Measurements from ENCODE around the gene BOLA1.
"Not testable (repeated sequence)": the region's sequence is repeated elsewhere in the genome, so short reads cannot be mapped to it uniquely, and the experiment has no call there.

The BOLA1 gene

GRCh38 chr1:149899460-149900284, at the start of gene BOLA1:
Gene BOLA1, plus strand, starts transcription at chr1:149899568. Its CDS starts 492 bp downstream, at chr1:149900060.
- peak; percentile 76 to 79 for DNase-seq (ENCODE audit: low read depth in 2 of 2)

GRCh38 chr1:149849947-149850360, 49.4 kb upstream of the BOLA1 start:
- no peak for DNase-seq (ENCODE audit: low read depth in 2 of 2)

- DNase-seq (ENCODE audit: low read depth in 2 of 2), result not testable (repeated sequence)
Measured at GRCh38 chr1:149850732-149851345, 48.5 kb upstream of the BOLA1 start.

GRCh38 chr1:149851585-149852213, 47.7 kb upstream of the BOLA1 start:
- not testable (repeated sequence) for DNase-seq (ENCODE audit: low read depth in 2 of 2)

GRCh38 chr1:149852263-149852662, 47.1 kb upstream of the BOLA1 start:
- not testable (repeated sequence) for DNase-seq (ENCODE audit: low read depth in 2 of 2)

- DNase-seq (ENCODE audit: low read depth in 2 of 2), result not testable (repeated sequence)
Measured at GRCh38 chr1:149860271-149860670, 39.1 kb upstream of the BOLA1 start.

GRCh38 chr1:149860684-149861496, 38.5 kb upstream of the BOLA1 start:
- DNase-seq (ENCODE audit: low read depth in 2 of 2), result not testable (repeated sequence)

- not testable (repeated sequence) for DNase-seq (ENCODE audit: low read depth in 2 of 2)
Measured at GRCh38 chr1:149861497-149862054, 37.8 kb upstream of the BOLA1 start.

- DNase-seq (ENCODE audit: low read depth in 2 of 2), result not testable (repeated sequence)
Measured at GRCh38 chr1:149866887-149867286, 32.5 kb upstream of the BOLA1 start.

GRCh38 chr1:149873060-149873459, 26.3 kb upstream of the BOLA1 start:
- not testable (repeated sequence) for DNase-seq (ENCODE audit: low read depth in 2 of 2)

GRCh38 chr1:149877211-149877946, 22.0 kb upstream of the BOLA1 start:
- no peak for DNase-seq (ENCODE audit: low read depth in 2 of 2)

- DNase-seq (ENCODE audit: low read depth in 2 of 2), result no peak
Measured at GRCh38 chr1:149879556-149879955, 19.8 kb upstream of the BOLA1 start.

GRCh38 chr1:149881876-149882275, 17.5 kb upstream of the BOLA1 start:
- no peak for DNase-seq (ENCODE audit: low read depth in 2 of 2)

GRCh38 chr1:149883598-149884247, 15.6 kb upstream of the BOLA1 start:
- no peak for DNase-seq (ENCODE audit: low read depth in 2 of 2)

GRCh38 chr1:149884433-149885338, 14.7 kb upstream of the BOLA1 start:
- DNase-seq (ENCODE audit: low read depth in 2 of 2), result no peak

- peak; percentile 49 to 50 for DNase-seq (ENCODE audit: low read depth in 2 of 2)
Measured at GRCh38 chr1:149885339-149886120, 13.8 kb upstream of the BOLA1 start.

GRCh38 chr1:149886121-149886395, 13.3 kb upstream of the BOLA1 start:
- not testable (repeated sequence) for DNase-seq (ENCODE audit: low read depth in 2 of 2)

GRCh38 chr1:149886396-149887195, 12.8 kb upstream of the BOLA1 start:
- DNase-seq (ENCODE audit: low read depth in 2 of 2), result peak; percentile 99

Data from fibroblast of skin of left quadriceps (primary cell).